Right atrium auricular region (tissue), 2 donors: ENCODE results near the gene CYLC2. TPM values are rescaled to one million over a fixed set of nuclear protein-coding genes. Genes with fewer than 3 reads are reported as not detected.

Experiments
- DNase-seq: peaks from one replicate; pipeline ENCODE4 v3.0.0-alpha.2; 2019; ENCODE audit warnings: low spot score
- H3K27ac ChIP-seq, 2 donors: fragments of 200-600 bp; sonication (generic); 1 replicate in 1 of 2; 2 replicates in 1 of 2; pipeline ENCODE4 v1.5.1; 2016 to 2019
- H3K27me3 ChIP-seq, 2 donors: fragments of 200-600 bp; sonication (generic); one replicate each; pipeline versions ENCODE4 v1.5.1 to v1.6.0; 2017 to 2019
- H3K36me3 ChIP-seq: fragments of 200-600 bp; sonication (generic); one replicate; pipeline ENCODE4 v1.5.1; 2016
- H3K4me1 ChIP-seq, 2 donors: fragments of 200-600 bp; sonication (generic); one replicate each; pipeline versions ENCODE4 v1.5.1 to v1.6.0; 2017 to 2019
- H3K4me3 ChIP-seq, 2 donors: fragments of 200-600 bp; sonication (generic); 1 replicate in 1 of 2; 2 replicates in 1 of 2; pipeline ENCODE4 v1.5.1; 2017 to 2019; ENCODE audit warnings: mild to moderate bottlenecking in 1 of 2, moderate library complexity in 1 of 2
- H3K9me3 ChIP-seq, 2 donors: fragments of 200-600 bp; sonication (generic); one replicate each; pipeline ENCODE4 v1.5.1; 2019
- CTCF ChIP-seq, 2 donors: fragments of 200-600 bp; sonication (generic); IDR thresholded peaks; one replicate each; pipeline ENCODE4 v1.5.1; 2019; ENCODE audit warnings: antibody characterized with exemption in 2 of 2
- total RNA-seq, 2 donors: library from RNA; depleted of rRNA; stranded (reverse); fragments of >200 nt; gene quantifications; one replicate each; pipeline ENCODE4 v1.1.0, GENCODE V29; 2016

Gene CYLC2
- total RNA-seq, 2 donors from 2014 or later, result not detected

GRCh38 chr9:102975251-102975650 lies 19.9 kb upstream of the CYLC2 start:
- no peak for TF ChIP-seq CTCF (IDR thresholded peaks at IDR 0.05)
- DNase-seq, result no peak
- Histone ChIP-seq H3K27ac (no peak overlapping the region), H3K4me1 (no peaks in the 10 kb centered on the region), H3K36me3 (no peaks in the 10 kb centered on the region), H3K9me3 (peaks cover 0 to 9% of the 10 kb centered on the region in 2 donors), H3K27me3 (no peaks in the 10 kb centered on the region), H3K4me3 (no peak overlapping the region)

- no peaks in the 10 kb centered on the region for H3K27me3 ChIP-seq
- no peak overlapping the region for H3K27ac ChIP-seq
- TF ChIP-seq CTCF (IDR thresholded peaks at IDR 0.05), result no peak
- H3K9me3 ChIP-seq, result no peaks in the 10 kb centered on the region
- DNase-seq, result no peak
- no peaks in the 10 kb centered on the region for H3K36me3 ChIP-seq
- no peaks in the 10 kb centered on the region for H3K4me1 ChIP-seq
- no peak overlapping the region for H3K4me3 ChIP-seq
Measured at GRCh38 chr9:102985162-102985895, 9.8 kb upstream of the CYLC2 start.

- TF ChIP-seq CTCF (IDR thresholded peaks at IDR 0.05), result no peak
- Histone ChIP-seq H3K27me3 (no peaks in the 10 kb centered on the region), H3K4me3 (no peak overlapping the region), H3K4me1 (no peaks in the 10 kb centered on the region), H3K27ac (no peak overlapping the region), H3K36me3 (no peaks in the 10 kb centered on the region), H3K9me3 (no peaks in the 10 kb centered on the region)
- no peak for DNase-seq
Measured at GRCh38 chr9:102986425-102986824, 8.7 kb upstream of the CYLC2 start.

GRCh38 chr9:103003689-103004088 lies 8.6 kb downstream of the CYLC2 start:
- H3K27ac ChIP-seq, result no peak overlapping the region
- no peaks in the 10 kb centered on the region for H3K4me1 ChIP-seq
- no peaks in the 10 kb centered on the region for H3K9me3 ChIP-seq
- DNase-seq, result no peak
- no peaks in the 10 kb centered on the region for H3K27me3 ChIP-seq
- H3K36me3 ChIP-seq, result no peaks in the 10 kb centered on the region
- no peak for TF ChIP-seq CTCF (IDR thresholded peaks at IDR 0.05)
- H3K4me3 ChIP-seq, result no peak overlapping the region

- Histone ChIP-seq H3K27ac (no peak overlapping the region), H3K9me3 (no peaks in the 10 kb centered on the region), H3K27me3 (no peaks in the 10 kb centered on the region), H3K4me3 (no peak overlapping the region), H3K36me3 (no peaks in the 10 kb centered on the region), H3K4me1 (no peaks in the 10 kb centered on the region)
- no peak for DNase-seq
- TF ChIP-seq CTCF (IDR thresholded peaks at IDR 0.05), result no peak
Measured at GRCh38 chr9:103014242-103014641, 19.1 kb downstream of the CYLC2 start.

- H3K36me3 ChIP-seq, result no peaks in the 10 kb centered on the region
- no peak overlapping the region for H3K4me3 ChIP-seq
- no peak for DNase-seq
- H3K27ac ChIP-seq, result no peak overlapping the region
- H3K4me1 ChIP-seq, result no peaks in the 10 kb centered on the region
- no peaks in the 10 kb centered on the region for H3K9me3 ChIP-seq
- TF ChIP-seq CTCF (IDR thresholded peaks at IDR 0.05), result no peak
- H3K27me3 ChIP-seq, result no peaks in the 10 kb centered on the region
Measured at GRCh38 chr9:103025796-103026195, 30.7 kb downstream of the CYLC2 start.
